Measurements from ENCODE around the gene SLC15A1. TPM values are rescaled to one million over a fixed set of nuclear protein-coding genes. Genes with fewer than 3 reads are reported as not detected.

The SLC15A1 gene
- polyA plus RNA-seq, 1 donor from 2014 or later: not detected

DNA sequence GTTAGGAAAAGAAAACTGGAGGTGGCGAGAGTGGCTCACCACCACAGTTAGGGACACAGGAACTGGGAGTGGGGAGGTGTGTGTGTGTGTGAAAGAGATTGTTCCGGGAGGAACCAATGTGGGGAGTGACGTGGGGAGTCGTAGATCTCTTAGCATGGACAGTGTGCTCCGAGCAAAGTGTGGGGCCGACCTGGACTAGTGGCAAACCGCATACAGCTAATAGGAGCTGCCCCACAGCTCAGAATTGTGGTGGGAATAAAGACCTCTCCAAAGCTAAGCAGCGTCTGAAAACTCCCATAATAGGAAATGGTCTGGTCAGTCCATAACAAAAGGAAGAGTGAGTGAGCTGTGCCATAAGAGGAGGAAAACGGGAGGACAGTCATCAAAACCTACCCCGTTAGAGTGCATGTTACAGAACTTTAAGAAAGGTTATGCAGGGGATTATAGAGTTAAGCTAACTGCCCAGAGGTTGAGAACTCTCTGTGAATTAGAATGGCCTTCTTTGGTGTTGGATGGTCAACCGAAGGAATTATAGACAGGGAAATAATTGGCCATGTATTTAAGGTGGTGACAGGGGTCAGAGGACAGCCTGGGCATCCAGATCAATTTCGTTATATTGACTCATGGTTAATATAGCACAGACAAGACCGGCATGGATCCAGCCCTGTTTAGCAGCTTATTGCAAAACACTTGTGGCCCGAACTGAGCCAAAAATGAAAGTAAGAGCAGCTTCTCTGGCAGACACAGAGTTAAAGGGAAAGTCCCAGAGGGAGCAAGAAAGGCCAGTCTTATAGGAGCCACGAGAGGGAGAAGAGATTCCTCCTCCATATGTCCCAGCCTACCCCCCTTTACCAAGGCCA lies 8.9 kb upstream of the SLC15A1 start:
- Histone ChIP-seq H3K79me2 (replicated peaks; ENCODE audit: insufficient read depth, low read length) (no peaks in the 10 kb centered on the region), H3K9me3 (ENCODE audit: low read length) (no peaks in the 10 kb centered on the region), H3K9me2 (ENCODE audit: insufficient read depth, low read length) (no peaks in the 10 kb centered on the region), H3K36me3 (ENCODE audit: insufficient read depth, low read length) (no peaks in the 10 kb centered on the region), H2AFZ (ENCODE audit: low read depth, low read length) (no peak overlapping the region), H3K27ac (ENCODE audit: low read length) (no peak overlapping the region), H3K9ac (ENCODE audit: low read length) (no peak overlapping the region), H3K4me2 (ENCODE audit: low read length) (no peak overlapping the region), H3K27me3 (ENCODE audit: insufficient read depth, low read depth, low read length) (no peaks in the 10 kb centered on the region), H4K20me1 (ENCODE audit: insufficient read depth) (no peaks in the 10 kb centered on the region), H3K4me3 (ENCODE audit: low read length) (no peak overlapping the region), H3F3A (ENCODE audit: insufficient read depth, low read length, poor library complexity, severe bottlenecking) (no peaks in the 10 kb centered on the region)
- no peak for TF ChIP-seq EP300 (conservative IDR thresholded peaks at IDR 0.05; ENCODE audit: poor library complexity, severe bottlenecking)
- no peak for TF ChIP-seq SMC3 (conservative IDR thresholded peaks at IDR 0.05; ENCODE audit: poor library complexity)
- no peak for TF ChIP-seq TAF1 (IDR thresholded peaks at IDR 0.05; ENCODE audit: low read depth)
- TF ChIP-seq RAD21 (conservative IDR thresholded peaks at IDR 0.05): no peak
- no peak for TF ChIP-seq EZH2 (IDR thresholded peaks at IDR 0.05; ENCODE audit: borderline replicate concordance, insufficient read depth, low read length, poor library complexity, severe bottlenecking)
- no peak for TF ChIP-seq REST (IDR thresholded peaks at IDR 0.05; ENCODE audit: borderline replicate concordance)
- no peak for TF ChIP-seq POLR2AphosphoS5 (IDR thresholded peaks at IDR 0.05)

GRCh38 chr13:98755729-98756128 lies 3.3 kb upstream of the SLC15A1 start:
- Histone ChIP-seq H3K9me3 (ENCODE audit: low read length) (peaks cover 5% of the 10 kb centered on the region), H3K4me3 (ENCODE audit: low read length) (no peak overlapping the region), H4K20me1 (ENCODE audit: insufficient read depth) (no peaks in the 10 kb centered on the region), H3K9me2 (ENCODE audit: insufficient read depth, low read length) (no peaks in the 10 kb centered on the region), H3K79me2 (replicated peaks; ENCODE audit: insufficient read depth, low read length) (no peaks in the 10 kb centered on the region), H3K9ac (ENCODE audit: low read length) (no peak overlapping the region), H2AFZ (ENCODE audit: low read depth, low read length) (no peak overlapping the region), H3F3A (ENCODE audit: insufficient read depth, low read length, poor library complexity, severe bottlenecking) (no peaks in the 10 kb centered on the region), H3K4me2 (ENCODE audit: low read length) (no peak overlapping the region), H3K27ac (ENCODE audit: low read length) (no peak overlapping the region), H3K27me3 (ENCODE audit: insufficient read depth, low read depth, low read length) (peaks cover 24% of the 10 kb centered on the region), H3K36me3 (ENCODE audit: insufficient read depth, low read length) (no peaks in the 10 kb centered on the region)
- TF ChIP-seq SMC3 (conservative IDR thresholded peaks at IDR 0.05; ENCODE audit: poor library complexity) (no peak), RAD21 (conservative IDR thresholded peaks at IDR 0.05) (no peak), MXI1 (conservative IDR thresholded peaks at IDR 0.05; ENCODE audit: poor library complexity, severe bottlenecking) (no peak), EP300 (conservative IDR thresholded peaks at IDR 0.05; ENCODE audit: poor library complexity, severe bottlenecking) (no peak), POLR2AphosphoS5 (IDR thresholded peaks at IDR 0.05) (no peak), TAF1 (IDR thresholded peaks at IDR 0.05; ENCODE audit: low read depth) (no peak), REST (IDR thresholded peaks at IDR 0.05; ENCODE audit: borderline replicate concordance) (no peak), EZH2 (IDR thresholded peaks at IDR 0.05; ENCODE audit: borderline replicate concordance, insufficient read depth, low read length, poor library complexity, severe bottlenecking) (no peak)
- TF ChIP-seq, protein P1, sequence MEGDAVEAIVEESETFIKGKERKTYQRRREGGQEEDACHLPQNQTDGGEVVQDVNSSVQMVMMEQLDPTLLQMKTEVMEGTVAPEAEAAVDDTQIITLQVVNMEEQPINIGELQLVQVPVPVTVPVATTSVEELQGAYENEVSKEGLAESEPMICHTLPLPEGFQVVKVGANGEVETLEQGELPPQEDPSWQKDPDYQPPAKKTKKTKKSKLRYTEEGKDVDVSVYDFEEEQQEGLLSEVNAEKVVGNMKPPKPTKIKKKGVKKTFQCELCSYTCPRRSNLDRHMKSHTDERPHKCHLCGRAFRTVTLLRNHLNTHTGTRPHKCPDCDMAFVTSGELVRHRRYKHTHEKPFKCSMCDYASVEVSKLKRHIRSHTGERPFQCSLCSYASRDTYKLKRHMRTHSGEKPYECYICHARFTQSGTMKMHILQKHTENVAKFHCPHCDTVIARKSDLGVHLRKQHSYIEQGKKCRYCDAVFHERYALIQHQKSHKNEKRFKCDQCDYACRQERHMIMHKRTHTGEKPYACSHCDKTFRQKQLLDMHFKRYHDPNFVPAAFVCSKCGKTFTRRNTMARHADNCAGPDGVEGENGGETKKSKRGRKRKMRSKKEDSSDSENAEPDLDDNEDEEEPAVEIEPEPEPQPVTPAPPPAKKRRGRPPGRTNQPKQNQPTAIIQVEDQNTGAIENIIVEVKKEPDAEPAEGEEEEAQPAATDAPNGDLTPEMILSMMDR (IDR thresholded peaks at IDR 0.05; ENCODE audit: poor library complexity, severe bottlenecking): no peak

Data from neural cell (in vitro differentiated cells).